Measurements from ENCODE around the gene MYO1A. TPM values are rescaled to one million over a fixed set of nuclear protein-coding genes. Genes with fewer than 3 reads are reported as not detected.

The MYO1A gene
- total and polyA plus RNA-seq, 10 of the 15 experiments (the other 5 are each of a cell fraction or from before 2014, with no cell fraction given): 0.01 to 0.34 (median 0.15) TPM; not detected in 2

GRCh38 chr12:57039016-57039798 is 10.7 kb downstream of the MYO1A start (continued):
- TF ChIP-seq CUX1 (IDR thresholded peaks at IDR 0.05; ENCODE audit: insufficient replicate concordance, low read depth, low read length) (no peak), CREM (IDR thresholded peaks at IDR 0.05; ENCODE audit: low read depth) (no peak), ZSCAN29 (IDR thresholded peaks at IDR 0.05) (no peak), ZNF274 (IDR thresholded peaks at IDR 0.05; ENCODE audit: insufficient read depth, insufficient read length) (no peak), NR2F1 (conservative IDR thresholded peaks at IDR 0.05) (no peak)

GRCh38 chr12:57037264-57037663 is 12.7 kb downstream of the MYO1A start:
- intact Hi-C loops (cut with micrococcal nuclease; ENCODE audit: unreplicated experiment): no loop called here
- H4K20me1 ChIP-seq (ENCODE audit: control insufficient read depth, insufficient read depth): no peaks in the 10 kb centered on the region
- H3K9ac ChIP-seq (ENCODE audit: control insufficient read depth, insufficient read depth, low read length): no peak overlapping the region
- no peaks in the 10 kb centered on the region for H3K27me3 ChIP-seq (replicated peaks in 1 of 2; ENCODE audit: control insufficient read depth in 2 of 2, insufficient read depth in 2 of 2, low read length in 1 of 2)
- ATAC-seq (no peak), DNase-seq (ENCODE audit: low read depth, low spot score) (no peak), FAIRE-seq (no peak)
- ChIA-PET CTCF (interaction anchor here (1.2 kb wide), 1 partner anchor 10 kb away, joined by 3 read pairs; no protein-coding TSS in a partner anchor), POLR2A (no interaction called here), SMC1A (ENCODE audit: uncharacterized antibody, unreplicated experiment) (no interaction called here), RAD21 (ENCODE audit: unreplicated experiment) (no interaction called here)
- H3K4me1 ChIP-seq (ENCODE audit: control insufficient read depth, insufficient read depth, low read length): no peaks in the 10 kb centered on the region
- no peak overlapping the region for H3K27ac ChIP-seq (ENCODE audit: control insufficient read depth, insufficient read depth)
- TF ChIP-seq FOXK2 (IDR thresholded peaks at IDR 0.05) (no peak), NFIC (IDR thresholded peaks at IDR 0.05; ENCODE audit: low read depth, low read length) (no peak), ETV6 (conservative IDR thresholded peaks at IDR 0.05 in 1 of 2, IDR thresholded peaks at IDR 0.05 in 1 of 2; ENCODE audit: borderline replicate concordance in 1 of 2, low read depth in 1 of 2) (no peak), IRF5 (IDR thresholded peaks at IDR 0.05; ENCODE audit: borderline replicate concordance) (no peak), BCL3 (IDR thresholded peaks at IDR 0.05; ENCODE audit: borderline replicate concordance, insufficient read depth, low read depth, low read length, poor library complexity, severe bottlenecking) (no peak)
- H2AFZ ChIP-seq (ENCODE audit: control insufficient read depth, low read depth, low read length): no peak overlapping the region
- H3K9me3 ChIP-seq (replicated peaks; ENCODE audit: control insufficient read depth, insufficient read depth, low read length): no peaks in the 10 kb centered on the region
- no peaks in the 10 kb centered on the region for H3K79me2 ChIP-seq (ENCODE audit: control insufficient read depth, insufficient read depth, low read length)
- no peaks in the 10 kb centered on the region for H3K36me3 ChIP-seq (ENCODE audit: control insufficient read depth in 2 of 2, insufficient read depth in 2 of 2, low read length in 1 of 2)
- H3K4me3 ChIP-seq: no peak overlapping the region
- in situ Hi-C loops (cut with MboI): no loop called here
- 53% methylated on average over 3 of the region's 3 CpGs for WGBS (ENCODE audit: insufficient coverage, insufficient replicate concordance, low lambda C conversion rate, missing lambda C conversion rate)
- no peak overlapping the region for H3K4me2 ChIP-seq (ENCODE audit: control insufficient read depth, insufficient read depth)
- no TSS peak for BruUV-seq (replicated peaks)

Measured in GM12878 (cell line).